Mucosa of stomach (tissue), 1 donor: ENCODE data around the gene PYY.
"Not testable (repeated sequence)": the region's sequence is repeated elsewhere in the genome, so short reads cannot be mapped to it uniquely, and the experiment has no call there.

ENCODE experiments used
- H3K27me3 ChIP-seq: one replicate; pipeline ENCODE4 v1.7.0; 2013; ENCODE audit warnings: mild to moderate bottlenecking, low read length; ENCODE audit not compliant: control insufficient read depth, insufficient read depth
- H3K36me3 ChIP-seq: one replicate; pipeline ENCODE4 v1.7.0; 2013; ENCODE audit warnings: low read length; ENCODE audit not compliant: control insufficient read depth, insufficient read depth
- H3K4me1 ChIP-seq: one replicate; pipeline ENCODE4 v1.7.0; 2013; ENCODE audit warnings: mild to moderate bottlenecking, low read length; ENCODE audit not compliant: control insufficient read depth, insufficient read depth
- H3K4me3 ChIP-seq: one replicate; pipeline ENCODE4 v1.7.0; 2013; ENCODE audit warnings: low read length
- H3K9ac ChIP-seq: one replicate; pipeline ENCODE4 v1.7.0; 2013; ENCODE audit warnings: mild to moderate bottlenecking, low read length, moderate library complexity
- H3K9me3 ChIP-seq: one replicate; pipeline ENCODE4 v1.7.0; 2013; ENCODE audit warnings: mild to moderate bottlenecking, low read length, moderate library complexity; ENCODE audit not compliant: control insufficient read depth
- donor health status: Pancreatic carcinoma.

PYY gene

GRCh38 chr17:43975898-43976297, 22.2 kb upstream of the PYY start:
- no peaks in the 10 kb centered on the region for H3K4me1 ChIP-seq
- H3K9me3 ChIP-seq: no peaks in the 10 kb centered on the region
- no peak overlapping the region for H3K4me3 ChIP-seq
- no peaks in the 10 kb centered on the region for H3K36me3 ChIP-seq
- no peak overlapping the region for H3K9ac ChIP-seq
- peaks cover 45% of the 10 kb centered on the region for H3K27me3 ChIP-seq

- Histone ChIP-seq H3K4me3 (no peak overlapping the region), H3K9me3 (no peaks in the 10 kb centered on the region), H3K9ac (no peak overlapping the region), H3K36me3 (no peaks in the 10 kb centered on the region), H3K27me3 (peaks cover 39% of the 10 kb centered on the region), H3K4me1 (no peaks in the 10 kb centered on the region)
These were observed 20.9 kb upstream of the PYY start for GRCh38 chr17:43974382-43975266.

- H3K36me3 ChIP-seq, H3K9me3 ChIP-seq, H3K9ac ChIP-seq, H3K4me3 ChIP-seq, H3K4me1 ChIP-seq: not testable (repeated sequence)
- peaks cover 27% of the 10 kb centered on the region for H3K27me3 ChIP-seq
These were observed 18.9 kb upstream of the PYY start for GRCh38 chr17:43972444-43973212.

- not testable (repeated sequence) for H3K9ac ChIP-seq, H3K36me3 ChIP-seq, H3K4me1 ChIP-seq, H3K4me3 ChIP-seq, H3K9me3 ChIP-seq
- peaks cover 16% of the 10 kb centered on the region for H3K27me3 ChIP-seq
These were observed 17.7 kb upstream of the PYY start for GRCh38 chr17:43971436-43971835.

GRCh38 chr17:43970366-43970765, 16.6 kb upstream of the PYY start:
- no peaks in the 10 kb centered on the region for H3K4me1 ChIP-seq
- no peak overlapping the region for H3K9ac ChIP-seq
- H3K36me3 ChIP-seq: no peaks in the 10 kb centered on the region
- H3K9me3 ChIP-seq: no peaks in the 10 kb centered on the region
- H3K4me3 ChIP-seq: no peak overlapping the region
- H3K27me3 ChIP-seq: peaks cover 16% of the 10 kb centered on the region

GRCh38 chr17:43967251-43967875, 13.6 kb upstream of the PYY start:
- Histone ChIP-seq H3K36me3 (no peaks in the 10 kb centered on the region), H3K27me3 (peaks cover 4% of the 10 kb centered on the region), H3K4me1 (no peaks in the 10 kb centered on the region), H3K9ac (no peak overlapping the region), H3K4me3 (no peak overlapping the region), H3K9me3 (no peaks in the 10 kb centered on the region)

GRCh38 chr17:43966276-43966675, 12.5 kb upstream of the PYY start:
- Histone ChIP-seq H3K36me3 (no peaks in the 10 kb centered on the region), H3K27me3 (peaks cover 8% of the 10 kb centered on the region), H3K9me3 (no peaks in the 10 kb centered on the region)

GRCh38 chr17:43962479-43962878, 8.7 kb upstream of the PYY start:
- H3K9me3 ChIP-seq: no peaks in the 10 kb centered on the region

More at GRCh38 chr17:43966276-43966675, 12.5 kb upstream of the PYY start:
- no peak overlapping the region for H3K9ac ChIP-seq
- H3K4me3 ChIP-seq: no peak overlapping the region
- no peaks in the 10 kb centered on the region for H3K4me1 ChIP-seq

GRCh38 chr17:43961954-43962353, 8.2 kb upstream of the PYY start:
- Histone ChIP-seq H3K9me3 (no peaks in the 10 kb centered on the region), H3K36me3 (no peaks in the 10 kb centered on the region), H3K9ac (no peak overlapping the region), H3K4me1 (no peaks in the 10 kb centered on the region), H3K27me3 (peaks cover 4% of the 10 kb centered on the region), H3K4me3 (no peak overlapping the region)

More at GRCh38 chr17:43962479-43962878, 8.7 kb upstream of the PYY start:
- Histone ChIP-seq H3K27me3 (peaks cover 4% of the 10 kb centered on the region), H3K9ac (no peak overlapping the region), H3K4me1 (no peaks in the 10 kb centered on the region), H3K36me3 (no peaks in the 10 kb centered on the region), H3K4me3 (no peak overlapping the region)

- not testable (repeated sequence) for H3K9me3 ChIP-seq, H3K4me1 ChIP-seq, H3K36me3 ChIP-seq, H3K27me3 ChIP-seq, H3K9ac ChIP-seq, H3K4me3 ChIP-seq
These were observed 7.6 kb upstream of the PYY start for GRCh38 chr17:43961292-43961691.

- Histone ChIP-seq H3K9me3 (no peaks in the 10 kb centered on the region), H3K4me1 (no peaks in the 10 kb centered on the region), H3K9ac (no peak overlapping the region), H3K27me3 (peaks cover 21% of the 10 kb centered on the region), H3K4me3 (no peak overlapping the region), H3K36me3 (no peaks in the 10 kb centered on the region)
These were observed 5.1 kb upstream of the PYY start for GRCh38 chr17:43958748-43959352.
